HG02870 (cell line): ENCODE measurements around the gene COL20A1.

Source experiments
- ATAC-seq: cut with Tn5 transposase; IDR thresholded peaks from one replicate; pipeline ENCODE4 v1.9.1; 2021; ENCODE audit warnings: mild to moderate bottlenecking, moderate library complexity; ENCODE audit not compliant: unreplicated experiment

COL20A1 gene

DNA sequence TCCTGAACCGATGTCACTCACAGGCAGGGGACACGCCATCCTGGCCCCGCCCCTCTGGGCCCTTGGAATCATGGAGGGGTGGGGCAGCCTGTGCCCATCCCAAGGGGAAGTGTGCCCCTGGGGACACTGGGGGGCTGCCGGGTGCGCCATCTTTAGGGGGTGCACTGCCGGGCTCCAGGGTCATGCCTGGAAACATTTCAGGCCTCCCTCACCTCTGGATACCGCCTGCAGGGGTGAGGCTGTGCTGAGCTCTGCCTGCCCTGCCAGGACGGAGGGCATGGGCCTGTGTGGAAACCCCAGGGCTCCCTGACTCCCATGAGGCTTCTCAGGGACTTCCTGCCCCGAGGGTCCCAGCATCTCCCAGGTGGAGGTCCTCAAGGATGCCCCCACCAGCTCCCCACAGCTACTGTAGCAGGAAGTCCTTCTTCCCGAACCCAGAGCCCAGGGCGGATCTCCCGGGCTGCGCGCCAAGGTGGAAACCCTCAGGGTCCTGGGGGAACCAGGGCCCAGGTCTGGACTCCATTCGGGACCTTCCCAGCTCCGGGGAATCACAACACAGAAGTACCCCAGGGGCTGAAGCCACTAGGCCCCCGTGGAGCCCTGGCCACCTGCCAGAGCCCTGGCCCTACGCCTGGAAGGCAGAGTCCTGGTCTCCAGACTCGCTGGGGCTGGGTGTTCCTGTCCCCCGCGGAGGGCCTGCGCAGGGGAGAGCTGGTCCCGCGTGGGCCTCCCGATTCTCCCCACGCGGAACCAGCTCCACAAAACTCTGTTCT lies 52.5 kb downstream of the COL20A1 start:
- ATAC-seq = no peak

DNA sequence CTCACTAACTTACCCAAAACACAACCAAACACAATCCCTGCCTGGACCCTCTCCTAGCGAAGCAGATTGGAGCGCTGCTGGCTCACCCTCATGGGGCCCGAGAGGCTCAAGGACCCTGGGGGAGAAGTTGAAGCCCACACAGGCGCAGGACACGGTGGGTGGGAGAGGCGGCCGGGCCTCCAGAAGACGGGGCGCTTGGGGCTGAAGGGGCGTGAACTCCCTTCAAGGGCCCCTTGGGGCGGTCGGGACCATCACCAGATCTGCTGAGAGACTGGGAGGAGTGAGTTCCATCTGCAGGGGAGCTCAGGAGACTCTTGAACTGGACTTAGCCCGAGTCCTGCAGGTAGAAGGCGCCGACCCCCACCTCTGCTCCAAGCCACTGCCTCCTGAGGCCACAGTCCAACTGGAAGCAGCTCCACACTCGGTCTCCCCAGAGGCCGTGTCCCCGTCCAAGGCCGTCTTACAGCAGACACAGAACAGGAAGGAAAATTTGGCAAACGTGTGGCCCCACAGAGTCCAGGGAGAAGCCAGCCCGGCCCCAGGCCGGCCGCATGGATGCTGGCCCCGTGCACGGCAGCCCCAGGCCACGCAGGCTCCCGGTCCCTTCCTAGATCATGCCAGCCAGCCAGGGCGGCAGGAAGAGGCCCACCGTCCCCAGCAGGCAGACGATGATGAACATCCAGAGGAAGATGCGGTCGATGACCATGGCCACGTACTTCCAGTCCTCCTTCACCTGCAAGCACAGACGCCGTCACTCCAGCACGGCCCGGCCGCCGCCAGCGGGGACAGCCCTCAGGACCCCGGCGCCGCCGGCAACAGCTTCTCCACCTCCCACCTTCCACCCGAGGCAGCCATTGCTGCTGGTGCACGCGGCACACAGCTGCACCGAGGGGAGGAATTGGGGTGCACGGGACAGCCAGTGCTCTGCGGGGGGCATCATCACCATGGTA lies 53.4 kb downstream of the COL20A1 start:
- ATAC-seq = no peak

DNA sequence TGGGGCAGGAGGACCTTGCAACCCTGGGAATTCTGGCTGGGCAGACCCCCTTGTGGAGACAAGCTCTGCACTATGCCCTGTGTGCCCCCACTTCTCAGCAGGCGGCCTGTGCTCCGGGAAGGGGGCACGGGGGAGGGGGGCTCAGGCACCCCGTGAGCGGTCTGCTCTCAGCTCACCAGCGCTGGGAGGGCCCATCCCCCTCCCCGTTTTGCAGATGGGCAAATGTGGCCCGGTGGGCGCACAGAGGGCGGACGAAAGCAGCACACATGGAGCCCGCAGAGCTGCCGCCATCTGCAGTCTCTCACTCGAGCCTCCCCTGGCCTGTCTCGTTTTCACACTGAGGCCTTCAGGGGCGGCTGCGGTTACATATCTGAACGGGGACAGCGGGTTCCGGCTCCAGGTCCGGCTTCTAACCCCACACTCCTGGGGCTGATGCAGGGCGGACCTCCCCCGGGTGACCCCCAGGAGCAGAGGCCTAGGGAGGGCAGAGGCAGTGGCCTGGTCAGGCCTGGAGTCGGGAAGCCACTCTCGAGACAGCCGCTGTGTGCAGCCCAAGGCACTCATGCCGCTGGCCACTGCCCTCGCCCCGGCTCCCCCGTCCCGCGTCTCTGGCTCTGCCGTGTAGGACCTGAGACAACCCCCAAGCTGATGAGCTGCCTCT lies 54.2 kb downstream of the COL20A1 start:
- ATAC-seq = no peak

DNA sequence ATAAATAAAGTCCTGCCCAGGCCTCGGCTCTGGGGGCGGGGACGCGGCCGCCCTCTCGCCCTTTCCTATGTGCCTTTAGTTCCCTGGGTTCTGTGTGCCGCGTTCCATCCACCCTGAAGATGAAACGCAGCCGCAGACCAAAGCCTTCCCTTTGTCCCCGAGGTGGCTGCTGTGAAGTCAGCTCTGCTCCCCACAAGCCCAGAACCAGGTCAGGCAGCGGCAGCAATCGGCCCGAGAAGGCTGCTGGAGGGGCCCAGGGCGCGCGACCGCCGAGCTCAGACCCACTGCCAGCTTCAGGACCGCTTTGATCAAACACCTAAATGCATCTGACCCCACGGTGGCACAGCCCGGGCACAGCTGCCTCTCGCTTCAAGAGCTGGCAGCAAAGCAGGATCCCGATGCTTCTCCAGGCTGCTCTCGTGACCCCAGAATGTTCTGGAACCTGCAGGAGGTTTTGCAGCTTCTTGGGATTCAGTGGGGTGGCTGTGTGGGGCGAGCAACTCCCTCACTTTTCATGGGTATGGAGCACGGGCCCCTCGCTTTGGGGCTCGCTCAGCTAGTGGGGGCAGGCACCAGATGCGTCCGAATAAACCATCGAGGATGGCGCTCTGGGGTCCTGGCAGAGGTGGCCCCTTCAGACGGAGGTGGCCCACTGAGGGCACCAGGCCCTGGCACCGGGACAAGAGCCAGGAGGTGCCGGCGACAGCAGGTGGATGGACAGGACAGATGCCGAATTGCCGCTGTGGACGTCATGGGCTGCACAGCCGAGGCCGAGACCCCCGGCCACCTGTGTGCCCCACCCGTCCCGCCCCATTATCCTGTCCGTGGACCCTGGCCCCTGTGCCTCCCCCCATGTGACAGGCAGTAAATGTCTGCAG lies 55.2 kb downstream of the COL20A1 start:
- no peak for ATAC-seq

DNA sequence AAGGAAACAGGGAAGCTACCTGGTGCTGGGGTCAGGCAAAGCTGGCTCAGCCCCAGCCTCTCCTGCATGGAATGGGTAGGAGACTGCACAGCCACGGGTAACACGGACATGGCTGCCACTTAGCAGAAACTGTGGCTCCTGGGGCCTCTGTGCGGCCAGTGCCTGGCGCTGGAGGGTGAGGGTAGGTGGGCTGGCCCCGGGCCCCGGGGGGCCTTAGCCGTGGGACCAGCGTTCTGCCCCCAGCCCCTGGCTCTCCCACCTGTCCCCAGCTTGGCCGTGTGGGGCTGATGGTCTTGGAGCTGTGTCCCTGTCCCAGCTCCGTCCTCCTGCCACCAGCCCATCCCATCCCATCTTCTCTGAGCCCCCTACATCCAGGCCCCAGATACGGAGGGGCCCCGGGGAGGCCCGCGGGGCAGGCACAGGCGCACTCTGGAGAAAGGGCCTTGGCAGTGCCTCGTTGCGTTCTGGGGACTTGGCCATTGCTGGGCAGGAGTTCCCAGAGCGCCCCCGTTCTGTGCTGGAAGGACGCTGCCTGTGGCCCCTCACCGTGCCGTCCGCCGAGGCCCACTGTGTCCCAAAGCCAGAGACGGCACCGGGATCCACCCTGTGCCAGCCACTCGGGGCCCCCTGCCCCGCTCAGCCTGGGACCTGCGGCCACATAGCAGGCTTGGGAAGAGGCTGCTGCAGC lies 56.0 kb downstream of the COL20A1 start:
- ATAC-seq = no peak

DNA sequence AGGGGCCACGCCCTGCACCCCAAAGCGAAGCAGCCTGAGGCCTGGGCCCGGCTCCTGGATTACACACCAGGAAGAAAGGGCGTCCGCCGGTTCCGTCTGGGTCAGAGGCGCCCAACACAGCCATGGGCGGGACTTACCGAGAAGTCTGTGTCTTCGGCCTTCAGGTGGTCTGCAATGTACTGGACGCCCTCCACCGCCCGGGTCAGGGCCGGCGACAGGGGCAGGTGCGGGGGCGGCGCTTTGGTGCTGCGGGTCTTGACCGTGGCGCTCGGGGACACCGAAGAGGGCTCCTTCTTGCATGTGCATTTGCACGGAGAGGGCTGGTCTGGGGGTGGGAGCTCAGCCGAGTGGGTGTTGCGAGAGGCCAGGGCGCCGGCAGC lies 56.5 kb downstream of the COL20A1 start:
- no peak for ATAC-seq

DNA sequence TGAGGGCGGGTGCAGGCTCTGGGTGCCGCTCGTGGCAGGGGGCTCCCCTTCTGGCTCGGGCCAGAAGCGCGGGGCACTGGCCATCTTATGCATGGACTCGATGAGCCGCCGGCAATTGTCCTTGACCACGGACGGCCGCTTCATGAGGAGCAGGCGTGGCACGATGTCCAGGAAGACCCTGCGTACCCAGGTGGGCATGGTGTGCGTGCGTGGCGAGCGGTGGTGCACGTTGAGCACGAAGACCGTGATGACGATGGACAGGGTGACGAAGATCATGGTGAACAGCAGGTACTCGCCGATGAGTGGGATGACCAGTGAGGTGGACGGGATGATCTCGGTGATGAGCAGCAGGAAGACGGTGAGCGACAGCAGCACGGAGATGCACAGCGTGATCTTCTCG lies 57.2 kb downstream of the COL20A1 start:
- no peak for ATAC-seq

DNA sequence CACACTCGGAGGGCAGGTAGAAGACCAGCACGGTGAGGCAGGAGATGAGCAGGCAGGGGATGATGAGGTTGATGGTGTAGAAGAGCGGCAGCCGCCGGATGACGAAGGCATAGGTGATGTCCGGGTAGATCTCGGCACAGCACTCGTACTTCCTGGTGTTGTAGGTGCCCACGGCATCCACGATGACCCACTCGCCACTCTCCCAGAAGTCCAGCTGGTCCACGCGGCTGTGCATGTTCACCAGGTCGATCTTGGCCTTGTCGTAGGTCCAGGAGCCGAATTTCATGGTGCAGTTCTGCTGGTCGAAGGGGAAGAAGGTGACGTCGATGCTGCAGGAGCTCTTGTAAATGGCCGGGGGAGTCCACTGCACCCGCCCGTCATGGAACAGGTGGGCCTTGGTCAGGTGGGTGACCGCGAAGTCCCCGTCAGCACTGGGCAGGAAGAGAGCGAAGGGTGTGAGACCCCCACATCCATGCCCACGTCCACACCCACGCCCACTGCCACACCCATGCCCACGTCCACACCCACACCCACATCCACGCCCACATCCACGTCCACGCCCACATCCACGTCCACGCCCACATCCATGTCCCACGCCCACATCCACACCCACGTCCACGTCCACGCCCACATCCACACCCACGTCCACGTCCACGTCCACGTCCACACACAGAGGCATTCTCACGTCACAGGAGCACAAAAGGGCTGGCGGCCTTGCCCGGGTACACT lies 57.8 kb downstream of the COL20A1 start:
- ATAC-seq = no peak

DNA sequence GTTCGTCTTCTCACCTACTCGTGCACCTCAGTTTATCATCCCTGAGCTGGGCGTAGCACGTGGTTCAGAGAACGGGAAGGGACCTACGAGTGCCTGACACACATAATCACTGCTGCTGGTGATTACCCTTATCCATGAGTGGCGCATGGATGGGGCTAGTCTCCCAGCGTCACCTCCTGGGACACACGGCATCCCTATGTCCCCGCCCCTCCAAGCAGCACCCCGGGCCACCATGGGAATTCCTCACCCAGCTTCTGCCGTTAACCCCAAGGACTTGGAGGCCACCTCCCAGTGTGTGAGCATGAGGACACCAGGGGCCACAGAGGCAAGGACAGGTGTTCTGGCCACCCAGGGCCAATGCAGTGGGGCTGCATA lies 58.3 kb downstream of the COL20A1 start:
- no peak for ATAC-seq

DNA sequence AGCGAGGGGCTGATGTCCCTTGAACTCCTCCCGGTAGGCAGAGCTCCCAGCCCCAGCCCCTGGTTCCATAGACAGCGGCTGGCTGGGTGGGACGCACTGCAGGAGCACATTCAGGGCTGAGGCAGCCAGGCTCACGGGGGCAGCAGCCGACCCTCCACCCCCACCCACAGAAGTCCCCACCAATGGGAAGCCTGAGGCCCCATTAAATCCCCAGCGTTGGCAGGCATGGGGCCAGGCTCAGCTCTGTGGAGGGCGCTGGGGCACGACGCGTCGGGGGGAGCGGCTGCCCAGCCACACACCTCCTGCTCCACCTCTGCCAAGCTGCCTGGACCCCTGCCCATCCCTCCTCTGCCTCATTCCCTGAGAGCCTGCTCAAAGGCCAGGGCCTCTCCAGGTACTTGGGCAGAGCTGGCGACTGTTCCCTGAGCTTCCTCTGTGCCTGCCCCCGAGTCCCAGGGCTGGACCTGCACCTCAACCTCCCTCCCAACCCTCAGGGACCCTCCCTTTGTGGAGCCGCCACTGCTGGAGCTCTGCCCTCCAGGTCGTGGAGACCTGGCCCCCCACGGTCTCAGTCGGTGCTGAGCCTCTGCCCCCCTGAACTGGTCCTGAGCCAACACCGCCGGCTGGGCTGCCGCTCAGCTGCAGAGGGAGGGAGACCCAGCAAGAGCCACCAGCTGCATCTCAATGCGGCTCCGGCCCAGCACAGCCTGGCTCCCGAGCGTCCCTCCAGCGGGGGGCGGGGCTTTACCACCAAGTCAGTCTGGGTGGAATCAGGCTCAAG lies 59.0 kb downstream of the COL20A1 start:
- no peak for ATAC-seq

DNA sequence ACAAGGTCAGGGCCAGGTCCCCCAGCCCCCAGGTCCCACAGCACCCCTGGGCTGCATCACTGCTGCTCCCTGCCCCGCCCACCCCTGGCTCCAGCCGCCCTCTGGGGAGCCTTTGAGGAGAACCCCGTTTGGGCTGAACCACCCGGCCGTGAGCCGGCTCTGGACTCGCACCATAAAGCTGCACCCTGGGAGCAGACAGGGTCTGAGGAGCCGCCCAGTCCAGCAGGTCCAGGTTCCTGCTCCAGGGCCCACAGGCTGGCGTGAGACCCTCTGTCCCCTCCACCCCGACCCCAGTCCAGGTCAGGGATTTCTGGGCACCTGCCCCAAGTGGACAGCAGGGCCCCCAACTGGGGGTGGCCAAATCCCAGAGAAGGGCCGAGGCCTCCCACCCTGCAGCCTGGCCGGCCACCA lies 59.8 kb downstream of the COL20A1 start:
- no peak for ATAC-seq

DNA sequence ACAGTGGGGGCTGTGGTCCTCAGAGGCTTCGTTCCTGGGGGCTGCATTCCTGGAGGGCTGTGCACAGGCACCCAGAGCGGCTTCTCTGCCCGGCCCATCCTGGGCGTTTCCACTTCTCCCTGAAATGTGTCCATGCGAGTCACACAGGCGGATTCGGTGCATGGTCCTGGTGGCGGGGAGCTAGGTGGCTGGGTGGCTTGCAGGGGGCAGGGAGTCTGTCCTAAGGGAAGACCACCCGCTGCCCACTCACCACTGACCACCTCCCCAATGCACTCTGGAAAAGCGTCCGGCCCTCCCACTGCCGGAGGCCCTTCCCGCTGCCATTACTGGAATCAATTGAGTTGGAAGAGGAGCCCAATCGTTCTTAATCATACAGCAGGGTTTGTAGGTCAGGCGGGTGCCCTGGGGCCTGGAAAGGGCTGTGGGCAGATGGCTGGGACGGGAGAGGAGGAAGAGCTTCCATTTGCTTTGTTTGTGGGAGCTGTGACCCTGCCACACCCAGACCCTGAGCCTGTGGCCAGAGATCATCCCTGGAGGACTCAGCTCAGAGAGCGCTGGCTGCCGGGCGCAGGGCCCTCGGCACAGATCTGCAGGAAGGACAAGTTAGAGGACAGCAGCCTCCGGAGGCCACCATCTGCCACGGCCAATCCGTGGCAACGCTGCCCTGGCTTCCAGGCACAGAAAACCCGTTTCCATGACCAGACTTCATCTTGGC lies 61.8 kb downstream of the COL20A1 start:
- no peak for ATAC-seq

DNA sequence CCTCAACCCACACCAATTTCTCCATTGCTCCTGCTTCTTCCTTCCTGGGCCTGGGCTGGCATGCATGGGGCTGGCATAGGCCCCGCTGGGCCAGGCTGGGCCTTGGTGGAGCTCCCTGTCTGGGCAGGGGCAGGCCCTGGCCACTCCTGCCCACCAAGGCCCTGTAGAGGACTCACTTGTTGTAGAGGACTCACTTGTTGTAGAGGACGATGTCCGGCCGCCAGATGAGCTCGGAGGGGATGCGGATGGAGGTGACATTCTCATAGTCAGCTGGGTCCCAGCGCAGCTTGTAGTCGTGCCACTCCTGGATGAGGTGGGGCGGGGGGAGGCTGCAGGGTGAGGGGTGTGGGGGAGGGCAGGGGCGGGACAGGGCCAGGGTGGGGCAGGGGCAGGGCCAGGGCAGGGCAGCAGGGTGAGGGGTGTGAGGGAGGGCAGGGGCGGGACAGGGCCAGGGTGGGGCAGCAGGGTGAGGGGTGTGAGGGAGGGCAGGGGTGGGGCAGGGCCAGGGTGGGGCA lies 62.9 kb downstream of the COL20A1 start:
- ATAC-seq = no peak

DNA sequence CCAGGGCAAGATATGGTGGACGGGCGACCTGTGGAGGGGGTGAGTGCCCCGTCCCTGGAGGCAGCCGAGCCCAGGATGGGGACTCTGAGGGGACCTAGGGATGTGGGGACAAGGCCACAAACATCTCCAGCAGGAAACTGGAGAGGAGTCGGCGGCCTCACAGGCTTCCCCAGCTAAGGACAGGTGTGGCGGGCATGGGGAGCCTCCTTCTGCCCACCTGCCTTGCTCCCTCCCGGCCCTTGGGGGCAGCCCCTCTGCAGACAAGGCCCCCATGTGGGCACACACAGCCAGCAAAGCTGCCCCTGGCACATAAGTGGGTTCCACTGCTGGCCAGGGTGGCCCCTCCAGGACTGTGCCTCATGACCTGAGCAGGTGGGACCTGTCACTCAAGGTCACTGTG lies 63.5 kb downstream of the COL20A1 start:
- ATAC-seq = no peak

DNA sequence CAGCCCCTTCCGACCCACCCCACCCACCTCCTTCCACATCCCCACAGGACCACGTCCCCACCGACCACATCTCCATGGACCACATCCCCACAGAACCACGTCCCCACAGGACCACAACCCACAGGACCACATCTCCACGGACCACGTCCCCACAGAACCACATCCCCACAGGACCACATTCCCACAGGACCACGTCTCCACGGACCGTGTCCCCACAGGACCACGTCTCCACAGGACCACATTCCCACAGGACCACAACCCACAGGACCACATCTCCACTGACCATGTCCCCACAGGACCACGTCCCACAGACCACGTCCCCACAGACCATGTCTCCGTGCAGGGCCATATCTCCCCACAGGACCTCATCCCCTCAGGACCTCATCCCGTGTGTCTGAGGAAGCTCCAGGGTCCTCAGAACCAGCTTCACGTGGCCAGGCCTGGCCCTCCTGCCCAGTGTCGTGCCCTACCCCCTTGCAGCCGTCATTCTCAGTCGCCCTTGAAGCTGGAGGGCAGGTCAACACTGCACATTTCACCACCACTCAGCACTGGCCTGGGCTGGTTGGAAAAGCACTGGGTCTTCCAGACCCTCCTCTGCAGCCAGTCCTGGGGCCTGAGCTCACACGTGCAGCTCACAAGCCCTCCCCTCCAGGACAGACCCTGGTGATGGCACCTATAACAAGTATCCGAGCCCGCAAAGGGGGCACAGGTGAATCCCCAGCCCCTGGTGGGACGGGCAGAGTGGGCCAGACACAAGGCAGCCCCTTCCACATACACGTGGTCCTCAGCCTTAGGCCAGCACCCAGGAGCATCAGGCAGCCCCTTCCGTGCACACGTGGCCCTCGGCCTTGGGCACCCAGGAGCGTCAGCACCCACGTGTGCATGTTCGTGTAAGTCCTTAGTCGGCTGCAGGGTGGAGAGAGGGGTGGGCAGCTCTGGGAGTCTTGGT lies 64.2 kb downstream of the COL20A1 start:
- no peak for ATAC-seq
